A549 (cell line): ENCODE data around the gene TEX44. TPM values are rescaled to one million over a fixed set of nuclear protein-coding genes. Genes with fewer than 3 reads are reported as not detected.

ENCODE experiments used
- ATAC-seq, 2 experiments: fragments of 200-7000 bp in 1 of 2; fragments of >200 bp in 1 of 2; cut with Nextera tagmentation in 1 of 2; cut with Tn5 transposase in 1 of 2; 3 replicates each; pipeline versions ENCODE4 v1.8.0 to v1.9.1; 2018 to 2020; ENCODE audit warnings: mild to moderate bottlenecking in 1 of 2, moderate library complexity in 1 of 2
- CTCF ChIA-PET: fragments of 300-600 bp; sonication (Branson Sonifier 250); formaldehyde crosslinking; extraction: SDS; loops from one replicate; lab custom pipeline; 2021; ENCODE audit warnings: antibody characterized with exemption, inconsistent platforms; lab: Yijun Ruan, JAX
- POLR2A ChIA-PET: fragments of 350-600 bp; formaldehyde crosslinking; extraction: SDS; loops from one replicate; lab custom pipeline; 2021; ENCODE audit warnings: antibody characterized with exemption, inconsistent platforms; lab: Yijun Ruan, JAX
- DNase-seq, 2 experiments: peaks; one replicate each; pipeline versions ENCODE4 v3.0.0 to v3.0.0-alpha.2; 2011 to 2016; ENCODE audit warnings: low read depth in 1 of 2, low spot score in 1 of 2
- FAIRE-seq: peaks from 2 replicates; lab custom pipeline; 2011; peaks lifted over from hg19 to GRCh38; lab: Jason Lieb, UNC
- H3K27ac ChIP-seq, 2 experiments: fragments of >200 bp; sonication (Bioruptor Twin); formaldehyde crosslinking; 3 replicates each; pipeline ENCODE4 v1.5.1; 2016 to 2017
- H3K4me1 ChIP-seq: fragments of >200 bp; sonication (Bioruptor Twin); formaldehyde crosslinking; 3 replicates; pipeline ENCODE4 v1.6.1; 2016
- H3K4me2 ChIP-seq: fragments of >200 bp; sonication (Bioruptor Twin); formaldehyde crosslinking; 3 replicates; pipeline ENCODE4 v1.6.1; 2016
- H3K4me3 ChIP-seq: fragments of >200 bp; sonication (Bioruptor Twin); formaldehyde crosslinking; 3 replicates; pipeline ENCODE4 v1.5.1; 2016
- H3K9me3 ChIP-seq: fragments of >200 bp; sonication (Bioruptor Twin); formaldehyde crosslinking; 3 replicates; pipeline ENCODE4 v1.6.1; 2016
- BHLHE40 ChIP-seq: IDR thresholded peaks from 2 replicates; pipeline ENCODE4 v1.6.1; 2012; ENCODE audit warnings: low read depth, low read length, inconsistent platforms
- CBX2 ChIP-seq: fragments of 200-600 bp; sonication (generic); IDR thresholded peaks from 2 replicates; pipeline ENCODE4 v1.6.1; 2016; ENCODE audit warnings: low read depth, mild to moderate bottlenecking, borderline replicate concordance
- CTCF ChIP-seq: fragments of >200 bp; sonication (Bioruptor Twin); formaldehyde crosslinking; IDR thresholded peaks from 3 replicates; pipeline ENCODE4 v1.5.1; 2016
- E2F6 ChIP-seq: IDR thresholded peaks from 2 replicates; pipeline ENCODE4 v1.6.1; 2012; ENCODE audit warnings: low read depth, borderline replicate concordance
- EHF ChIP-seq: fragments of 250-450 bp; sonication (Bioruptor Pico); IDR thresholded peaks from 2 replicates; pipeline ENCODE4 v1.5.0; 2020; ENCODE audit warnings: mild to moderate bottlenecking
- ELK1 ChIP-seq: fragments of 150-350 bp; IDR thresholded peaks from 2 replicates; pipeline ENCODE4 v1.6.1; 2014; ENCODE audit warnings: low read depth, mild to moderate bottlenecking, low read length
- EP300 ChIP-seq, 2 experiments: fragments of >200 bp; sonication (Bioruptor Twin); formaldehyde crosslinking; IDR thresholded peaks; 2 replicates in 1 of 2; 3 replicates in 1 of 2; pipeline ENCODE4 v1.6.1; 2016 to 2017
- HDAC2 ChIP-seq: fragments of 200-600 bp; sonication (generic); IDR thresholded peaks from 2 replicates; pipeline ENCODE4 v1.6.1; 2016
- HEYL ChIP-seq: fragments of 250-450 bp; sonication (Bioruptor Pico); IDR thresholded peaks from 2 replicates; pipeline ENCODE4 v1.8.0; 2021; ENCODE audit warnings: mild to moderate bottlenecking, moderate library complexity
- HMGXB4 ChIP-seq: fragments of 250-450 bp; sonication (Bioruptor Pico); IDR thresholded peaks from 2 replicates; pipeline ENCODE4 v1.5.0; 2021; ENCODE audit warnings: mild to moderate bottlenecking, moderate library complexity, borderline replicate concordance
- HOXA7 ChIP-seq: fragments of 250-450 bp; sonication (Bioruptor Pico); IDR thresholded peaks from 2 replicates; pipeline ENCODE4 v1.5.0; 2020; ENCODE audit warnings: mild to moderate bottlenecking, moderate library complexity
- HOXB13 ChIP-seq: fragments of 250-450 bp; sonication (Bioruptor Pico); IDR thresholded peaks from 2 replicates; pipeline ENCODE4 v1.5.0; 2020; ENCODE audit warnings: low read depth, mild to moderate bottlenecking, moderate library complexity
- KDM1A ChIP-seq: fragments of 200-600 bp; sonication (generic); IDR thresholded peaks from 2 replicates; pipeline ENCODE4 v1.6.1; 2016; ENCODE audit warnings: low read depth, mild to moderate bottlenecking
- MAZ ChIP-seq: fragments of 150-350 bp; IDR thresholded peaks from 2 replicates; pipeline ENCODE4 v1.6.1; 2014; ENCODE audit warnings: antibody characterized with exemption, low read depth, low read length, borderline replicate concordance
- NFE2L2 ChIP-seq: fragments of 150-350 bp; conservative IDR thresholded peaks from 2 replicates; pipeline ENCODE4 v1.6.1; 2014; ENCODE audit warnings: low read length
- NPAS2 ChIP-seq: fragments of 250-450 bp; sonication (Bioruptor Pico); IDR thresholded peaks from 2 replicates; pipeline ENCODE4 v1.8.0; 2022; ENCODE audit warnings: mild to moderate bottlenecking, moderate library complexity, borderline replicate concordance
- POLR2A ChIP-seq: IDR thresholded peaks from 2 replicates; pipeline ENCODE4 v1.6.1; 2012; ENCODE audit warnings: mild to moderate bottlenecking, low read length
- SREBF2 ChIP-seq: fragments of 450-650 bp; IDR thresholded peaks from 2 replicates; pipeline ENCODE4 v1.6.1; 2014; ENCODE audit warnings: mild to moderate bottlenecking, moderate library complexity
- TP53 ChIP-seq: fragments of 250-450 bp; sonication (Bioruptor Pico); IDR thresholded peaks from 2 replicates; pipeline ENCODE4 v1.5.0; 2021; ENCODE audit warnings: mild to moderate bottlenecking, moderate library complexity
- ZNF302 ChIP-seq: fragments of 250-450 bp; sonication (Bioruptor Pico); IDR thresholded peaks from 2 replicates; pipeline ENCODE4 v1.9.0; 2021; ENCODE audit warnings: inconsistent platforms, mild to moderate bottlenecking, moderate library complexity
- WGBS: methylation state at CpG from one replicate; pipeline ENCODE4 v1.1.6; 2017; ENCODE audit errors: missing lambda C conversion rate; 5-methylcytosine and 5-hydroxymethylcytosine counted together
- polyA plus RNA-seq, 4 experiments: library from polyadenylated mRNA; depleted of rRNA in 3 of 4; stranded (reverse); fragments of >200 nt; fragmentation: RNase III in 1 of 4; extraction: RNeasy Plus Mini Kit Qiagen cat#74134 plus additional on column Dnase treatment in 1 of 4; gene quantifications; 2 replicates in 3 of 4; 3 replicates in 1 of 4; pipeline ENCODE4 v1.2.3, GENCODE V29; 2011 to 2017
- TF ChIP-seq, protein P1 (sequence below): IDR thresholded peaks from 2 replicates; pipeline ENCODE4 v1.6.1; 2012
- TF ChIP-seq, protein P2 (sequence below): fragments of 250-450 bp; sonication (Bioruptor Pico); IDR thresholded peaks from 2 replicates; pipeline ENCODE4 v1.5.0; 2020; ENCODE audit warnings: low read depth, mild to moderate bottlenecking, moderate library complexity
- TF ChIP-seq, protein P3 (sequence below): IDR thresholded peaks from 2 replicates; pipeline ENCODE4 v1.6.1; 2012
- TF ChIP-seq, protein P4 (sequence below): fragments of >200 bp; sonication (Bioruptor Twin); formaldehyde crosslinking; IDR thresholded peaks from 3 replicates; pipeline ENCODE4 v1.6.1; 2016

The TEX44 gene
- polyA plus RNA-seq, 2 of the 4 experiments (the other 2 are of a cell fraction) = not detected

GRCh38 chr2:231613331-231613662 is 20.6 kb downstream of the TEX44 start:
- Histone ChIP-seq H3K4me1 (peaks cover 35% of the 10 kb centered on the region), H3K9me3 (no peaks in the 10 kb centered on the region), H3K4me2 (peak overlapping the region; percentile 76)
- peak in 1 of 2 experiments; percentile 0; a peak in 1 of 6 replicates for ATAC-seq
- CTCF ChIA-PET = interaction anchor here (0.6 to 95.1 kb wide), 19 partner anchors 9 to 287 kb away, joined by 3 to 4158 read pairs (median 5); partner anchors contain the start of genes PTMA and TEX44
- POLR2A ChIA-PET = interaction anchor here (0.6 to 4.0 kb wide), 10 partner anchors 8 to 100 kb away, joined by 4 to 61 read pairs (median 8); partner anchors contain the start of gene PTMA
- TF ChIP-seq HOXB13 (CRISPR knock-in tag) (no peak), EP300 (IDR thresholded peaks at IDR 0.05) (no peak), HEYL (no peak), HDAC2 (no peak), ELK1 (no peak), NFE2L2 (no peak), CBX2 (no peak), KDM1A (no peak), BHLHE40 (no peak), ZNF302 (CRISPR knock-in tag) (no peak)
- TF ChIP-seq, protein P1, sequence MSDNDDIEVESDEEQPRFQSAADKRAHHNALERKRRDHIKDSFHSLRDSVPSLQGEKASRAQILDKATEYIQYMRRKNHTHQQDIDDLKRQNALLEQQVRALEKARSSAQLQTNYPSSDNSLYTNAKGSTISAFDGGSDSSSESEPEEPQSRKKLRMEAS = no peak
- TF ChIP-seq, protein P2, sequence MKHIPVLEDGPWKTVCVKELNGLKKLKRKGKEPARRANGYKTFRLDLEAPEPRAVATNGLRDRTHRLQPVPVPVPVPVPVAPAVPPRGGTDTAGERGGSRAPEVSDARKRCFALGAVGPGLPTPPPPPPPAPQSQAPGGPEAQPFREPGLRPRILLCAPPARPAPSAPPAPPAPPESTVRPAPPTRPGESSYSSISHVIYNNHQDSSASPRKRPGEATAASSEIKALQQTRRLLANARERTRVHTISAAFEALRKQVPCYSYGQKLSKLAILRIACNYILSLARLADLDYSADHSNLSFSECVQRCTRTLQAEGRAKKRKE (CRISPR knock-in tag) = no peak
- TF ChIP-seq, protein P3, sequence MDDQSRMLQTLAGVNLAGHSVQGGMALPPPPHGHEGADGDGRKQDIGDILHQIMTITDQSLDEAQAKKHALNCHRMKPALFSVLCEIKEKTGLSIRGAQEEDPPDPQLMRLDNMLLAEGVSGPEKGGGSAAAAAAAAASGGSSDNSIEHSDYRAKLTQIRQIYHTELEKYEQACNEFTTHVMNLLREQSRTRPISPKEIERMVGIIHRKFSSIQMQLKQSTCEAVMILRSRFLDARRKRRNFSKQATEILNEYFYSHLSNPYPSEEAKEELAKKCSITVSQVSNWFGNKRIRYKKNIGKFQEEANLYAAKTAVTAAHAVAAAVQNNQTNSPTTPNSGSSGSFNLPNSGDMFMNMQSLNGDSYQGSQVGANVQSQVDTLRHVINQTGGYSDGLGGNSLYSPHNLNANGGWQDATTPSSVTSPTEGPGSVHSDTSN = no peak
- TF ChIP-seq, all 56 proteins: peak for 0
- Histone ChIP-seq H3K4me3 (peak overlapping the region; percentile 38; the same call in 2 of the 3 replicates), H3K27ac (peak overlapping the region; percentile 90 to 95)
- DNase-seq = no peak
- no peak for FAIRE-seq
- 35% methylated on average over 9 of the region's 9 CpGs for WGBS

- Histone ChIP-seq H3K4me2 (peak overlapping the region; percentile 76), H3K4me1 (peaks cover 35% of the 10 kb centered on the region), H3K9me3 (no peaks in the 10 kb centered on the region), H3K27ac (peak overlapping the region; percentile 90 to 95), H3K4me3 (peak overlapping the region; percentile 38)
- WGBS = 8% methylated on average over 17 of the region's 86 CpGs
- DNase-seq (peak; percentile 72 to 84), FAIRE-seq (no peak), ATAC-seq (peak; percentile 58 to 59)
- ChIA-PET POLR2A (interaction anchor here (0.6 to 4.0 kb wide), 11 partner anchors 9 to 99 kb away, joined by 4 to 61 read pairs (median 8); partner anchors contain the start of gene PTMA), CTCF (interaction anchor here (0.6 to 95.1 kb wide), 14 partner anchors 9 to 286 kb away, joined by 3 to 4158 read pairs (median 4); partner anchors contain the start of gene PTMA)
- TF ChIP-seq NFE2L2 (no peak), HOXA7 (CRISPR knock-in tag) (peak; percentile 78), HEYL (0 out of 2 replicates have a peak, but pooled peaks have one; percentile 43), E2F6 (peak; percentile 73), HDAC2 (no peak), CTCF (peak; percentile 36; the same call in 2 of the 3 replicates), TP53 (CRISPR knock-in tag) (peak; percentile 92), SREBF2 (no peak), POLR2A (peak; percentile 37; the same call in 1 of the 2 replicates), NPAS2 (CRISPR knock-in tag) (peak; percentile 76), MAZ (no peak), EHF (CRISPR knock-in tag) (0 out of 2 replicates have a peak, but pooled peaks have one; percentile 78), HMGXB4 (CRISPR knock-in tag) (0 out of 2 replicates have a peak, but pooled peaks have one; percentile 46), BHLHE40 (peak; percentile 68)
- TF ChIP-seq, protein P4, sequence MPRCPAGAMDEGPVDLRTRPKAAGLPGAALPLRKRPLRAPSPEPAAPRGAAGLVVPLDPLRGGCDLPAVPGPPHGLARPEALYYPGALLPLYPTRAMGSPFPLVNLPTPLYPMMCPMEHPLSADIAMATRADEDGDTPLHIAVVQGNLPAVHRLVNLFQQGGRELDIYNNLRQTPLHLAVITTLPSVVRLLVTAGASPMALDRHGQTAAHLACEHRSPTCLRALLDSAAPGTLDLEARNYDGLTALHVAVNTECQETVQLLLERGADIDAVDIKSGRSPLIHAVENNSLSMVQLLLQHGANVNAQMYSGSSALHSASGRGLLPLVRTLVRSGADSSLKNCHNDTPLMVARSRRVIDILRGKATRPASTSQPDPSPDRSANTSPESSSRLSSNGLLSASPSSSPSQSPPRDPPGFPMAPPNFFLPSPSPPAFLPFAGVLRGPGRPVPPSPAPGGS = no peak
Measured at GRCh38 chr2:231613663-231614558, 21.2 kb downstream of the TEX44 start.
